GM19324 (cell line): ENCODE measurements around the gene KCND3.

Source experiments
- ATAC-seq: cut with Tn5 transposase; IDR thresholded peaks from one replicate; pipeline ENCODE4 v1.9.1; 2021; ENCODE audit warnings: mild to moderate bottlenecking, moderate library complexity; ENCODE audit not compliant: unreplicated experiment, low FRiP score

KCND3 gene

DNA sequence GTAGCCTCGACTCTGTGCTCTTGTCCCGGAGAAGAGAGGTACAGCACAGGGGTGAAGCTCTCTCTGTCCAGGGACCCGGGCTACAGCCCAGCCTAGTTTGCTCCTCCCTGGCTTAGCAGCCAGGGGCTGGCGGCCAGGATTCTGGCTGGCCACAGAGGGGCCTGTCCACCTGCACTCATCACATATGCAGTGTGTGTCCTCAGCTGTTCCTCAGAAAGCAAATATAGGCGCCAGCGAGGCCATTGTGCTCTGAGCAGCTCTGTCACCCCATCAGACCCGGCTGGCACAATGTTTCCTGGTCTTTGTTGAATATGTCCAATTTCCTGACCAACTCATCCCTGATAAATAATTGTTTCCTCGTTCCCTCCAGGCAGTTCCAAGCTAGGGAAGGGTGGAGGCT, 28.5 kb downstream of the KCND3 start:
- no peak for ATAC-seq

DNA sequence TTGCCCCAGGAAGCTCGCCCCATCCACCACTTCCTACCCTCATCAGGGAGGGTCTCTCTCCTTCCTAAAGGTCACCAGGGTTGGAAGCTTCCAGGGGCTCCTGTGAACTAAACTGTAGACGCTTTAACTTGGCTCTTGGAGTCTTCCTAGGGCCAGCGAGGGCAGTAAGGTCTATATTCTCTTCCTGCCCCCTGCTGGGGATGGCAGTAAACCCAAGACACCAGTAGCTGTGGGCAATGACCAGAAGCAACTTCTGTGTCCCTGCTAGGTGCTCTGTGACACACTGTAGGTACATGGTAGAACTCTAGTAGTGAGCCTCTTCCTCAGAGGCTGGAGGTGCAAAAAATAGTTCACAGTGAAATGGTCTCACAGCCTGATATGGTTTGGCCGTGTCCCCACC, 30.0 kb downstream of the KCND3 start:
- ATAC-seq: no peak

DNA sequence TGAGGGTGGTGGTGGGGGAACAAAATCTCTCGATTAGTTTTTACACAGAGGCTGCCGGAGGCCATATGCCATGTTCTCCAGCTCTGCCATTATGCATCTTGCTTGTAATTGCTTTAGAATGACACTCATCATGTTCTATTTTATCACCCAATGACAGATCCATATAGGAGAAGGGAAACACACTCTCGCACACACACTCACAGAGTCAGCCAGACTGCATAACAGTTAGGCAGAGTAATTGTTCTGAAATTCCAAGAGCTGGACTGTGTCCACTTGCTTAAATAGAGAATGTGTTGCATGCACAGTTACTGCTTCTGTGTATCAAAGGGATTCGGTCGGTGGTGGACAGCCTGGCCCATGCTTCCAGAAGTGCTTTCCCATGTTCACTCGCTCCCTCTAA, 30.6 kb downstream of the KCND3 start:
- ATAC-seq: no peak

DNA sequence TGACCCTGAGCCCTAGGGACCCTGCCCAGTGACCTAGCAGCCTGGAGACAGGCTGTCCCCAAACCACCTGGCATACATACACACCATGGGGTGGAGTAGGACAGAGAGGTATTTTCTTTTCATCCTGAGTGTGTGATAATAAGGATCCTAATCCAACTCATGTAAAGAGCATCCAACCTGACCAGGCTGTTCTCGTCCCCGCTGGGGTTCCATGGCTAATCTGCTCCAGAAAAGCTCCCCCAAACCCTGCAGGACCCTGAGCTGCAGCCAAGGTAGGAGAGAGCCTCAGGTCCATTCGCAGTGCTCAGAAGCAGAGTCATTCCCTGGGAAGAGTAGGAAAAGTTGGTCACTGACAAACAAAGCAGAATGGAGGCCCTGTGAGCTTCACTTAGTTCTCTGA, 31.4 kb downstream of the KCND3 start:
- ATAC-seq: no peak

DNA sequence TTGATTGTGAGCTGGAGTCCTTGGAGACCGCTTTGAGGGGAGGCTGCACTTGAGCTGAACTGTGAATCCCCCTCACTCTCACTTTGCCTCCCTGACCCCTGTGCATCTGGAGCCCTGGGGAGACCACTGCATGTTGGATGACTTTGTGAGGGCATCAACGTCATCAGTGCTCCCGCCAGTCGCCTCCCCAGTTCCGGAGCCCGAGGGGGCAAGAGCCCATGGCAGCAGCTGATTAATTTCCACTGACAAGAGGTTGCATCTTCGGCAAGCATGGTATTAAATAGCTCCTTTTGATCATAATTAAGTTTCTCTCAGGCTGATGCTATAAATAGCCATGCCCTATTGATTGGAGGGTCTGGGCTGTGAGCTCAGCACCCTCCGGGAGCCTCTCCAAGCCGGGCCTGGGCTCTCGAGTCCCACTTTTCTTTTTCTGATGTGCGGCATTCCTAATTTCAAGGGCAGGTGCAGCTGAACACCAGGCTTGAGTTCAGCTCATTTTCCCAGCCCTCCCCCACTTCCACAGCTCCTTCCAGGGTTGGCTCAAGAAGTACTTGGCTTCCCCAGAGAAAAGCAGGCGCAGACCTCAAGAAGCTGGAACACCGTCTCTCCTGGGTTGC, 33.2 kb downstream of the KCND3 start:
- ATAC-seq: no peak

DNA sequence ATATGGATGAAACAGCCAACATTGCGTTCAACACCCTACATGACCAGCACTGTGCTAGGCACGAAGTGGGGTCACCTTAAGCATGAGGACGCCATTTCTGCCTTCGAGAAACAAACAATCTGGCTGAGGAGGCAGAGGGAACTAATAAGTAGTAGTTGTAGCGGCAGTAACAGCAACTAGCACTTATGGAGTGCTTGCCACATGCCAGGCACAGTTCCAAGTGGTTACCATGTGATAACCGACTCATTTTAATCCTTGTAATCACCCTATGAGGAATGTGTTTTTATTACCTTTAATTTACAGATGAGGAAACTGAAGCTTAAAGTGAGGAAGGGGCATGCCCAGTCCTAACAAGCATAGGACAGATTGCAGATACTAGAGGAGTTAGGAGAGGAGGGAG, 33.7 kb downstream of the KCND3 start:
- ATAC-seq: no peak

DNA sequence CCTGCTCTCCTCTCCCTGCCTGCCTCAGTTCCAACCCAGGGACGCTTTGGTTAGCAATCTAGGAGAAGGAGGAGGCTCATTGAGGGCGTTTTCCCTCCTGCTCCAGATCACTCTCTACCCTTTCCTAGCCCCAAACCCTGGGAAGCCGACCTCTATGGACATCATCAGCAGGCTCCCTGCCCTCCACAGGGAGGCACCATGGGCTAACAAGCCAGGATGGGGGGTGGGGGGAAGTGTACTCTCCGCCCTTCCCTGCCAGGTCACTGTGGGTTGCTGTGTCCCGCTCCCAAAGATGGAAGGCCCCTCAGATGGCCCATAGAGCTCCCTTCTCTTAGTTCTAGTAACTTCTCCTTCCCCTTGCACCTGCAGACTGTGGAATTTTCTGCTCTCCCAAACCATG, 35.7 kb downstream of the KCND3 start:
- ATAC-seq: no peak

DNA sequence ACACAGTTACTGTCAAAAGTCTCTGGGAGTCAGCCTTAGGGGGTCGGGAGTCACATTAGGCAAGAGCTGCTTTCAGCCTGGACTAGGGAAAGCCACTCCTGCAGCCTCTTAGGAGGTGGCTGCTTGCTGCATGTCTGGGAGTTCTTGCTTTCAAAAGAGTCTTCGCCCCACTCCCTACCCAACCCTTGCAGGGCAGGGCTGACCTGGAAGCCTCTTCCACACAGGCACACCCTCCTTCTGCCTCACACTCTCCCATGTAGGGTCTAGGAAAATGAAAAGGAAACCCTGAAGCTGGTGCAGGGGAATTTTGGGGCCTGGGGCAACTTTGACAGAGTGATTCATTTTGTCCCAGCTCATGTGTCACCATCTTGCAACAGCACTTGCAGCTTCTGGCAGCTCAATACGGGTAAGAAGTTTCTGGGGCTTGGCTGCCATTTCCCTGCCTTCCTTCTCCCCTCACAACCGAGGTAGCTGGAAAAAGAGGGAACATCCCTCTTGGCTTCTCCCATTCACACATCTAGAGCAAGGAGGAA, 37.3 kb downstream of the KCND3 start:
- no peak for ATAC-seq

DNA sequence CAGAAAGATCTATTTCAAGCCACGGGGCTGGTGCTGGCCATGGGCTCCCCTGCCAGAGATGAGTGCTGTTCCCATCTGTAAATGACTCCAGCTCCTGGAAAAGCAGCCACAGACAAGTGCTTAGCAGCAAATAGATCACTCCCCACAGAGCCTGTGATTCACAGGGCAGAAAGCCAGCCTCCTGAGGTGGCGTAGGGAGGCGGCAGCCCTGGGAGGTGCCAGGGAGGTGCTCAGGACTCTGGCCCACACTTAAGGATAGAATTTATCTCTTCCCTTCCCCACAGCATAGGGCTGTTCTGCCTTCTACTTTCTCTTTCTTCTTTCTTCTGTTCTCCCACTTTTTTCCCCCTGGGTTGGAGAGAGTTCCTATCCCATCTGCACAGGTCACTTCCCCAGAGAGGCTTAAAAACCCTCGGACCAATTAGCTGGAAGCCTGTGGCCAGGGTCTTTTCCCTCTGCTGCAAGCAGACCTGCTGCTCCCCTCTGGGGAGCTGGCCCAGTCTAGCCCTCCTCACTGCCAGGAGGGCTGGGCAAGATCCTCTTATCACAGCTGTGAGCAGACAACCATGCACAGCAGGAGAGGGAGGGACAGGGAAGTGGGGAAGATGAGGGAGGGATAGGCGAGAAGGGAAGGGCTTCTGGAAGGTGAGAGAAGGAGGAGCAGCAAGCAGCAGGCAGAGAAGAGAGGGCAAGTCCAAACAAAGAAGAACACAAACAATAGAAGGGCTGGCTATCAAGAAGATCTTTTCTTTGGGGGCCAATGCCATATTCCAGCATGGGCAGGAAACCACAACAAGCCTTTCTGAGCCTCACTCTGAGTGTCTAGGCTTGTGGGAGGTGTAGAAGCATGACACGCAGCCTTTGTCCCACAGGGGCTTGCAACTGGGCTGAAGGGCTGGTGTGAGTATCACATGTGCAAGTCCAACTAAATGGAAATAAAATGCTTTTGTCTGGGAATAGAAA, 41.0 kb downstream of the KCND3 start:
- ATAC-seq: no peak

DNA sequence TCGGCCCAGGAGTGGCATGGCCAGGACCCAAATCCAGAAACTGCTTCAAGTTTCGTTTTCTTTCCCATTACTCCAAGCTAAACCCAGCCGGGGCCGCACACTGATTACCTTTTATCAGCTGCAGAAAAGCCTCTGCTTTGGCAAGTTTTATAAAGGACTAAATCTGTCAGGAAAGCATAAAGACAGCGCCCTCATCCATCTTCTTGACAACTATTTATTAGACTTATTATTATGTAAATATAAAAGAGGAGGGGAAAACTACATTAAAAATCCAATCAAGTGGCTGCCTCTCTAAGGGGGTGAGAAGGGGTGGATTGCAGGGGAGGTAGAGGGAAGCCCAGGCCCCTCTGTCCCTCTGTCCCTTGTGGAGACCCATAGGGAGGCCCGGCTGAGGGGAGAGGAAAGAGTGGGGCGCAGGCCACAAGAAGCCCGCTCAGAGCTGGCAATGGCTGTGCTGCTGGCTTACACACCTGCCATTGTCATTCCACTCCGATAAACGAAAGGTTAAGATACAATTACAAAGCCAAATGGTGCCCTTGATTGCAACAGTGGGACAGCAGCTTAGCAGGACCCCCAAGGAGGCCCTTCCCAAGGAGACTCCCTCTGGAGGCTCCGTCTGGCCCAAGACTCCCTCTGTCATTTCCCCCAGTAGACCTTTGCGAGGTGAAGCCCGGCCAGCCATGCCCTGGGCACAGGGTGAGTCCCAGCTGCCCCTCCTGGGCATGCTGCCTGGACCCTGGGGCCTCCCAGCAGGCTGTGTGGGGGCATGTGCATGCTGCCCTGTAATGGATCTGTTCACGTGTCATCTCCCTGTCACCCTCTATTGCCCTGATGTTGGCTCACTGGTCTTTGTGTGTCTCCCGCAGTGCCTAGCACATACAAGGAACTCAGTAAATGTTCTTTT, 45.4 kb downstream of the KCND3 start:
- ATAC-seq: no peak

DNA sequence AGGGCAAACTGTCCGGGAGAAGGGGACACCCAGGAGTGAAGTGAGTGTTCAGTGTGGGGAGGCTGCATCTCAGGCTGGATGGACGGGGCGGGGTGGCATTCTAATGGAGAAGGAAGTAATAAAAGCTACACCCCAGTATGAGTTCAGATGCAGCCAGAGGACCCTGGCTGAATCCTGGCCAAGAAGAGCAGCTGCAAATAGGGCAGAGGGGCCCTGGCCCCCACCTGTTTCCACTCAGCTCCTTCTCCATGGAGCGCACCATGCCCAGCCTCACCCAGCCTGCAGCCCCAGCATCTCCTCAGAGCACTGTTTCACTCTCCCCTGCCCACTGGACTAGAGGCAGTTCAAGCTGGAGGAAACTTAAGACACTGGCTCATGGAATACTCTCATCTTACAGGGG, 46.4 kb downstream of the KCND3 start:
- no peak for ATAC-seq

DNA sequence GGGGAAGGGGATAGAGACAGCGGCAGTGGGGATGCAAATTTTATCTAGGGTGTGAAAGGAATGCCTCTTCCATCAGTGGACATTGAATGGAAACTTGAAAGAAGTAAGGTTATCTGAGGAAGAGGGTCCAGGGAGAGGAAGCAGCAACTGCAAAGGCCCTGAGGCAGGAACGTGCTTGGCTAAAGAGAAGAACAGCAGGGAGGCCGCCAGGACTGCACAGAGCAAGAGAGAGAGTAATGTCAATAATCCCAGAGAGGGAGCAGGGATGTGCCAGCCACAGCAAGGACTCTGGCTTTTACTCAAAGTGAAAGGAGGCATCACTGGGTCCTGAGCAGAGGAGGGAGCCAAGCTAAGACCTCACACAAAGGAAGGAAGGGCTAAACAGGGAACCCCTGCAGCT, 50.9 kb downstream of the KCND3 start:
- ATAC-seq: no peak

DNA sequence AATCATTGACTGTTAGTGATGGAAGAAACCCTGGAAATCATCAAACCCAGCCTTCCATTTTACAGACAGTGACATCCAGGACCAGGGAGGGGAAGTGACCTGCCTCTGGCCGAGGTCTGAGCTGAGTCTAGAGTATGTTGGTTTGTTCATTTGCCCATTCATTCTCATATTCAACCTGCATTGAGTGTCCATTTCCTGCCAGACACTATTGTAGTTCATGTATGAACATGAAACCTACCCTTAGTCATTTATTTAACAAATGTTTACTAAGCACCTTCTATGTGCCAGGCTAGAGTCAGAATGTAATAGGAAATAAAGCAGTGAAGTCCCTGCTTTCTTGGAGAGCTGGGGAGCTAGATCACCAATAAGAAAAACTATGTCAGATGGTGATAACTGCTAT, 51.3 kb downstream of the KCND3 start:
- no peak for ATAC-seq

DNA sequence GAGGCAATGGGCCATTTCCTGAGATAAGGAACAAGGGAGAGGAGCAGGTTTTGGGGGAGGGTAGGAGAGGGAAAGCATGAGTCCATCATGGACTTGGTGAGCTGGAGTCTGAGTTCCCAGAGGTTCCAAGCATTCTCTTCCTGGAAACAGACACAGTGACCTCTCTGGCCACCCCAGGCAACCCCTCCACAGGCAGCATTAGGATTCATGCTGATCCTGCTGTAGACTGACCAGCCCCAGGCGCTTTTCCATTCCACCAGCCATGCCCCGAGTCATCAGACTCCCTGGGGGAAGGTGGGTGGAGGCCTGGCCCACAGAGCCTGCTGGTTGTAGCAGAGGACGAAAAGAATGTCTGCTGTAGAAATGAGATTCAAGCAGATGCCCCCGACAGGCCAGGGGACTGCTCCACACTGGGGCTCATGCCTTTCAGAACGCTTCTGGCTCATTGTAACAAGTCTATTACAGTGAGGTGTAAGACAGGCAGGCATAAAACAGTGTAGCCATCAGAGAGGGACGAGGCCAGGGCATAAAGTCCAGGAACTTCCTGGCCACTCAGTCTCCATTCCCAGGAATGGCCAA, 52.2 kb downstream of the KCND3 start:
- ATAC-seq: no peak

DNA sequence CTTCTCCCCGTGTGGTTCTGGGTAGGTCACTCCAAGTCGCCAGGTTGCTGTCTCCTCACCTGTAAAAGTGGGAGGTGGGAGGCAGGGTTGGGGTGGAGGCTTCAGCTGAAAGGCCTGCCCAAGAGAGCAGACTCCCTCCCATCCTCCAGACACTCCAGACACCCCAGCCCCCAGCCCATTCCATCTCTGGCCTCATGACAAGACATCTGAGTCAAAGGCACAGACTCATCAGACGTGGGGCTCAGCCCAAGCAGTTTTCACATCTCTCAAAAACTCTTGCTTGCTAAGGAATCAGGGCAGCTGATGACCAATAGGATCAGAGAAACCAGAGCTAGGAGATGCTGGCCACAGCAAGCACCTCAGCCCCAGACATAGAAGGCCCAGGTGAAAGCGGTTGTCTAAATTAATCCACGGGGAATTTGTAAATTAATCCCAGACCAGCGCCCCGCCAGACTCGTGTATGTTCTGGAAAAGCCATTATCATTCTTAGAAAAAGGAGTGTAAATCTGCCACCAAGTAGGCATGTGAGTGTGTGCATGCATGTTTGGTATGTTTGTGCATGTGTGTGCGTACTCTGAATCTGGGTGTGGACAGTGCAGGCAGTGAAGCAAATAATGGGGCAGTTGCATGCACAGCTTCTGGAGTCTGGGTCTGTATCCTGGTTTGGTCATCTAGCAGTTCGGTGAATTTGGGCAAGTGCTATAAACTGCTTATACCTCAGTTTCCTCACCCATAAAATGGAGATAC, 55.2 kb downstream of the KCND3 start:
- no peak for ATAC-seq

DNA sequence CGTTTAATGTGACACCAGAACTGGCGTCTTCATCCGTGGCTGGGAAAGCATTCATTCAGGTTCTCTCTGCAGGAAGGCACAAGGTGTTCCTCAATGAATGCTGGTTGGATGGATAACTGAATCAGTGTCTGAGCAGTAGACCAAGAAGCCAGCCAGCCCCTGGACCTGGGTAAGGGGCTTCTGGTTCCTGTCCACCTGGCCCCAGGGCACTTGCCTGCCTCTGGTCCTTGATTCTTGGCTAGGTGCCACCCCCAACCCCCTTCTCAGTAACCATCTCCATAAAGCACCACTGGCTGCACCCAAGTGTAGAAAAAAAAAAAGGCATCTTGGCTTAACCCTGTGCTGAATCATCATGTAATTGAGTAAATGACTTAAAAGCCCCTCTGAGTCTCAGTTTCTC, 59.1 kb downstream of the KCND3 start:
- no peak for ATAC-seq

DNA sequence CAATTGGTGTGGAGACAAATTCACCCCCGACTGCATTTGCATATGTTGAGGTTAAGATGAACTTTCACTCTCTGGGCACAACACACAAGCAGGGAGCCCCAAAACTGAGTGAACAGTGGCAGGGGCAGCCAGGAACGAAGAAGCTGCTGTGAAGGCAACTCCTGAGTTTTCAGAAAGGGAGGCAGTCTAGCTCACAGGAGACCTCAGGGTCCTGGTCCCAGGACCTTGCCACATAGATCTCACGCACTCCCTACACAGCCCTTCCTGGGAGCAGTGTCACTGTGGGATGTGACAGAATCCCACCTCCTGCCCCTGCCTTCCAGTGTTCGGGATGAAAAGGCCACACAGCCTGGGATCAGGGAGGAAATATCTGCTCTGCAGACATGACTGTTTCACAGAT, 60.9 kb downstream of the KCND3 start:
- no peak for ATAC-seq

DNA sequence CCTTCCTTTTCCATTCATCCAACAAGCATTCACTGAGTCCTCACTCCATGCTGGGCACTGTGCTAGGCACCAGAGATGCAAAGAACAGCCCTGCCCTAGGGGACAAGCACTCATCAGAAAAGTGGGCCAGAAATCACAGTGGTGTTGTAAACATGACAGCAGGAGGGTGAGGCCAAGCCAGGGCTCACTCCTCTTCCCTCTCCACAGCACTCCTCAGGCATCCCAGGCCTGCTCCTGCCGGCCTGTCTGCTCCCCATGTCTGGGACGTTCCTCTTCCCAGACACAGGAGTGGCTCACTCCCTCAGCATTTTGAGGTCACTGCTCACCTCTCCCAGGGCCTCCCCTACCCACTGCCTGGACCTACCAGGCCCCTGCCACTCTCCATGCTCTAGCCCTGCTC, 61.8 kb downstream of the KCND3 start:
- no peak for ATAC-seq

DNA sequence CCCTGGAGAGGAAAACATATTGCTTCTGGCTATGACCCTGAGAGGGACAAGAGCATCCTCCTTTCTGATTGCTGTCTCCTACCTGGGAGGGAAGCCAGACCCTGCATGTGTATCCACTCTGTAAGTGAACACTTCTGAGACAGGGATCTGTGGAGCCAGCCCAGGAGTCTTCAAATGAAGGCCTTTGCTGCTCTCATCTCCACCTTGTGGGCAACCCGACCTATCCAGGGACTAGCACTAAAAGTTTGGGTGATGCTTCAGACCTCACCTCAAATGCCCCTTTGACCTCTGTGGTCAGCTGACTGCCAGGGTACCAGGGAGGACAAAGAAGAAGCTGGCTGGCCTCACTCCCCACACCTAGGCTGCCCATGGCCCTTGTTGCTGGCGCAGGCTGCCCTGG, 64.7 kb downstream of the KCND3 start:
- no peak for ATAC-seq

DNA sequence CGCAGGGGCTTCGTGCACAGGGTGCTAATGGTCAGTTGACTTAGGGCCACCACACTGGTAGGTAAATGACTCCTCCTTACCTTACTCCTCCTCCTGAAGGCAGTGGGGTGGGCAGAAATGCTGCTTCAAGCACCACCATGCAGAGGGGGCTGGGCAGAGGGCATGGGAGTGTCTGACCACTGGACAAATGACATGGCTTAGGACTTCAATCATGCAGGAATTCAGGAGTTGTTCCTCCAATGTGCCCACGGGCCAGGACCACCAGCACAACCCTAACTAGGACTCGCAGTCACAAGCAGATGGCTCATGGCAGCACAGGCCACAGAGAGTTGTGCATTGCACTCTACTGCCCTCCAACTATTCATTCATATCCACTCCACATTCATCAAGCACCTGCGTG, 65.7 kb downstream of the KCND3 start:
- ATAC-seq: no peak
